ENCODE measurements around the gene FAM219A.
"Not testable (repeated sequence)": the region's sequence is repeated elsewhere in the genome, so short reads cannot be mapped to it uniquely, and the experiment has no call there.

The FAM219A gene

GRCh38 chr9:34365282-34365681, 93.1 kb downstream of the FAM219A start:
- H3F3A ChIP-seq (ENCODE audit: insufficient read depth), result no peaks in the 10 kb centered on the region
- no peaks in the 10 kb centered on the region for H3K79me2 ChIP-seq (ENCODE audit: insufficient read depth, low read length)
- no peak overlapping the region for H3K4me3 ChIP-seq (ENCODE audit: insufficient read depth, low read length, poor library complexity, severe bottlenecking)
- H3K27me3 ChIP-seq (ENCODE audit: low read length), result no peaks in the 10 kb centered on the region
- peaks cover 7% of the 10 kb centered on the region; the same call in 1 of the 2 replicates for H3K9me3 ChIP-seq (ENCODE audit: insufficient read depth, low read length)
- no peak overlapping the region for H3K27ac ChIP-seq (ENCODE audit: low read depth, low read length)
- no peak for TF ChIP-seq EZH2phosphoT487 (conservative IDR thresholded peaks at IDR 0.05; ENCODE audit: low read length)
- TF ChIP-seq, protein P1, sequence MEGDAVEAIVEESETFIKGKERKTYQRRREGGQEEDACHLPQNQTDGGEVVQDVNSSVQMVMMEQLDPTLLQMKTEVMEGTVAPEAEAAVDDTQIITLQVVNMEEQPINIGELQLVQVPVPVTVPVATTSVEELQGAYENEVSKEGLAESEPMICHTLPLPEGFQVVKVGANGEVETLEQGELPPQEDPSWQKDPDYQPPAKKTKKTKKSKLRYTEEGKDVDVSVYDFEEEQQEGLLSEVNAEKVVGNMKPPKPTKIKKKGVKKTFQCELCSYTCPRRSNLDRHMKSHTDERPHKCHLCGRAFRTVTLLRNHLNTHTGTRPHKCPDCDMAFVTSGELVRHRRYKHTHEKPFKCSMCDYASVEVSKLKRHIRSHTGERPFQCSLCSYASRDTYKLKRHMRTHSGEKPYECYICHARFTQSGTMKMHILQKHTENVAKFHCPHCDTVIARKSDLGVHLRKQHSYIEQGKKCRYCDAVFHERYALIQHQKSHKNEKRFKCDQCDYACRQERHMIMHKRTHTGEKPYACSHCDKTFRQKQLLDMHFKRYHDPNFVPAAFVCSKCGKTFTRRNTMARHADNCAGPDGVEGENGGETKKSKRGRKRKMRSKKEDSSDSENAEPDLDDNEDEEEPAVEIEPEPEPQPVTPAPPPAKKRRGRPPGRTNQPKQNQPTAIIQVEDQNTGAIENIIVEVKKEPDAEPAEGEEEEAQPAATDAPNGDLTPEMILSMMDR (IDR thresholded peaks at IDR 0.05; ENCODE audit: insufficient read depth, low read length, poor library complexity, severe bottlenecking), result no peak
- H4K20me1 ChIP-seq (ENCODE audit: low read depth, low read length), result no peaks in the 10 kb centered on the region
- H3K9ac ChIP-seq (ENCODE audit: low read length), result no peak overlapping the region
- no peaks in the 10 kb centered on the region for H3K36me3 ChIP-seq (ENCODE audit: low read length)
- H2AFZ ChIP-seq (ENCODE audit: low read depth, low read length, severe bottlenecking), result no peak overlapping the region
- no peaks in the 10 kb centered on the region for H3K9me2 ChIP-seq (replicated peaks; ENCODE audit: insufficient read depth, low read length)
- H3K4me2 ChIP-seq (ENCODE audit: low read depth, low read length, poor library complexity, severe bottlenecking), result no peak overlapping the region

DNA sequence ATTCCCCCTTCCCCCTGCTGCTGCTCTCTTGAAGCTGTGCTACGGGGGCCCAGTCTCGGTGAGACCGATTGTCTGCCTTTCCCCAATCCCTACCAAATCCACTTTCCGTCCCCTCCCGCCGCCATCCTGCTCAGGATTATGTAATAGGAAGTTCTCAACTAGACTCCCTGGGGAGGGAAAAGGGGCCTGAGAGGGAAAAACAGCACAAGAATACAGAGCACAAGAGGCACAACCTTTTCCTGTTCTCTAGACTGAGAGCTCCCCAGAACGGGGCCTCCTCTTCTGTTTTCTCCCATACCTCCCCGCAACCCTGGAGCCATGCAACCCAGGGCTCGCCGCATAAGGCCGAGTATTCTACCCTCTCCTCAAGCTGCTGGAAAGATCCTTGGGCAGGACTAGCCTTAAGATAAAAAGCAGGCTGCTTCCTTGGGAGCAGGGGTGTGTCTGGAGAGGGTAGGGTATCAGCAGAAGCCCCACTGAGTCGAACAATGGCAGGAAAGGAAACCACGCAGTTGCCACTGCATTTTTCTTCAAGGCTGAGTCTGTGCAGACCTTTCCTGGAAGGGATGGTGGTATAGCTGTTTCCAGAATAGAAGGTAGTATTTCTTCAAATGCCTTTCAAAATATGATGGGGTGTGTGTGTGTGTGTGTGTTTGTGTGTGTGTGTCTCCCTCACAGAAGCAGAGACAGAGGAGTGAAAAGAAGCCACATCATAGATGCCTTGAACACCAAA, 94.6 kb downstream of the FAM219A start:
- Histone ChIP-seq H3K4me2 (ENCODE audit: low read depth, low read length, poor library complexity, severe bottlenecking) (no peak overlapping the region), H3K36me3 (ENCODE audit: low read length) (no peaks in the 10 kb centered on the region), H3K9ac (ENCODE audit: low read length) (no peak overlapping the region), H4K20me1 (ENCODE audit: low read depth, low read length) (no peaks in the 10 kb centered on the region), H3K27me3 (ENCODE audit: low read length) (no peaks in the 10 kb centered on the region), H3K9me2 (replicated peaks; ENCODE audit: insufficient read depth, low read length) (no peaks in the 10 kb centered on the region), H3K27ac (ENCODE audit: low read depth, low read length) (no peak overlapping the region), H3K79me2 (ENCODE audit: insufficient read depth, low read length) (no peaks in the 10 kb centered on the region), H3F3A (ENCODE audit: insufficient read depth) (no peaks in the 10 kb centered on the region), H2AFZ (ENCODE audit: low read depth, low read length, severe bottlenecking) (no peak overlapping the region), H3K4me3 (ENCODE audit: insufficient read depth, low read length, poor library complexity, severe bottlenecking) (no peak overlapping the region), H3K9me3 (ENCODE audit: insufficient read depth, low read length) (peaks cover 7% of the 10 kb centered on the region; the same call in 1 of the 2 replicates)
- TF ChIP-seq, protein P1 (IDR thresholded peaks at IDR 0.05; ENCODE audit: insufficient read depth, low read length, poor library complexity, severe bottlenecking), result no peak
- no peak for TF ChIP-seq EZH2phosphoT487 (conservative IDR thresholded peaks at IDR 0.05; ENCODE audit: low read length)

DNA sequence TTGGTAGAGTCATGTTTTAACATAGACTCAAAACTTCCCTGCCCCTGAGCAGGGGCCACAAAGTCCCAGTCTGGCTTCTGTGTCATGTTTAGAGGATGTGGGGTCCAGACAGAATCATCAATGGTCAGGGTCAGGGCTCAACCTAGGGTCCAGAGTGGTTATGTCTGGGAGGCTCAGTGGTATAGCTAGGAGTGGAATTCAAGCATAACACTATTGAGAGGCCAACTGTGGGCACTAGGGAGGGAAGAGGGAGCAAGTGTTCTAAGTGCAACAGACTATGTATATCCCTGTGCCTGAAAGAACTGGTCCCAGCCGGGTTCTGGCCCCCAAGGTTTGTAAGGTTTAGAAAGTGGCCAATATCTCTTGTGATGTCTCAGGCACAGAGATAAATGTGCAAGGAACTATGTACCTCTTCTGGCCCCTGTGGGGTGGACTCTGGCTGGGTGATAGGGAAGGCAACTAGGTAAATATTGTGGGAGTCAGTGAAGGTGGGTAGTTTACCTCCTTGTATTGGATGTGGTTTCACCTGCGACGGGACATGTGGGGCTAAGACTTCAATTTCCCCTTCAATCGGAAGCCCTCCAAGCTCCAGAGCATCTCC, 95.7 kb downstream of the FAM219A start:
- Histone ChIP-seq H3F3A (ENCODE audit: insufficient read depth) (no peaks in the 10 kb centered on the region), H3K27ac (ENCODE audit: low read depth, low read length) (no peak overlapping the region), H3K79me2 (ENCODE audit: insufficient read depth, low read length) (no peaks in the 10 kb centered on the region), H2AFZ (ENCODE audit: low read depth, low read length, severe bottlenecking) (no peak overlapping the region), H3K9me3 (ENCODE audit: insufficient read depth, low read length) (peaks cover 3% of the 10 kb centered on the region; the same call in 1 of the 2 replicates), H3K9me2 (replicated peaks; ENCODE audit: insufficient read depth, low read length) (no peaks in the 10 kb centered on the region), H3K4me2 (ENCODE audit: low read depth, low read length, poor library complexity, severe bottlenecking) (no peak overlapping the region), H3K4me3 (ENCODE audit: insufficient read depth, low read length, poor library complexity, severe bottlenecking) (no peak overlapping the region), H3K9ac (ENCODE audit: low read length) (no peak overlapping the region), H3K36me3 (ENCODE audit: low read length) (no peaks in the 10 kb centered on the region), H3K27me3 (ENCODE audit: low read length) (no peaks in the 10 kb centered on the region), H4K20me1 (ENCODE audit: low read depth, low read length) (no peaks in the 10 kb centered on the region)
- TF ChIP-seq EZH2phosphoT487 (conservative IDR thresholded peaks at IDR 0.05; ENCODE audit: low read length), result no peak
- TF ChIP-seq, protein P1 (IDR thresholded peaks at IDR 0.05; ENCODE audit: insufficient read depth, low read length, poor library complexity, severe bottlenecking), result no peak

DNA sequence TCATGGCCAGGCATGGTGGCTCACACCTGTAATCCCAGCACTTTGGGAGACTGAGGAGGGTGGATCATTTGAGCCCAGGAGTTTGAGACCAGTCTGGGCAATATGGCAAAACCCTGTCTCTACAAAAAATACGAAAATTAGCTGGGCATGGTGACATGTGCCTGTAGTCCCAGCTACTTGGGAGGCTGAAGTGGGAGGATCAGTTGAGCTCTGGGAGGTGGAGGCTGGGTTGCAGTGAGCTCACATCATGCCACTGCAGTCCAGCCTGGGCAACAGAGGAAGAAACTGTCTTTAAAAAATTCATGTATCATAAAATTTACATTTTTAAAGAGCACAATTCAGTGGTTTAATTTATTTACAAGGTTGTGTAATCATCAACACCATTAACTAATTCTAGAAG, 105.4 kb downstream of the FAM219A start:
- not testable (repeated sequence) for H3K4me2 ChIP-seq (ENCODE audit: low read depth, low read length, poor library complexity, severe bottlenecking); H3K27me3 ChIP-seq (ENCODE audit: low read length); H2AFZ ChIP-seq (ENCODE audit: low read depth, low read length, severe bottlenecking); H3K9me3 ChIP-seq (ENCODE audit: insufficient read depth, low read length); H3K9ac ChIP-seq (ENCODE audit: low read length); H3K79me2 ChIP-seq (ENCODE audit: insufficient read depth, low read length); H3K4me3 ChIP-seq (ENCODE audit: insufficient read depth, low read length, poor library complexity, severe bottlenecking); H3K36me3 ChIP-seq (ENCODE audit: low read length); H3K9me2 ChIP-seq (replicated peaks; ENCODE audit: insufficient read depth, low read length); H3K27ac ChIP-seq (ENCODE audit: low read depth, low read length); H3F3A ChIP-seq (ENCODE audit: insufficient read depth); H4K20me1 ChIP-seq (ENCODE audit: low read depth, low read length)

- not testable (repeated sequence) for H3K27ac ChIP-seq (ENCODE audit: low read depth, low read length); H3K27me3 ChIP-seq (ENCODE audit: low read length); H3K4me3 ChIP-seq (ENCODE audit: insufficient read depth, low read length, poor library complexity, severe bottlenecking); H3K9me2 ChIP-seq (replicated peaks; ENCODE audit: insufficient read depth, low read length); H3K4me2 ChIP-seq (ENCODE audit: low read depth, low read length, poor library complexity, severe bottlenecking); H3K9ac ChIP-seq (ENCODE audit: low read length); H3K9me3 ChIP-seq (ENCODE audit: insufficient read depth, low read length); H4K20me1 ChIP-seq (ENCODE audit: low read depth, low read length); H2AFZ ChIP-seq (ENCODE audit: low read depth, low read length, severe bottlenecking); H3K79me2 ChIP-seq (ENCODE audit: insufficient read depth, low read length); H3F3A ChIP-seq (ENCODE audit: insufficient read depth); H3K36me3 ChIP-seq (ENCODE audit: low read length)
These were observed 106.2 kb downstream of the FAM219A start for GRCh38 chr9:34352122-34352652.

Measured in SU-DHL-6 (cell line).